ENCODE measurements around the gene GLIPR2. TPM values are rescaled to one million over a fixed set of nuclear protein-coding genes. Genes with fewer than 3 reads are reported as not detected.

Gene GLIPR2
- total RNA-seq, 1 experiment from 2014 or later = 5.6 TPM

DNA sequence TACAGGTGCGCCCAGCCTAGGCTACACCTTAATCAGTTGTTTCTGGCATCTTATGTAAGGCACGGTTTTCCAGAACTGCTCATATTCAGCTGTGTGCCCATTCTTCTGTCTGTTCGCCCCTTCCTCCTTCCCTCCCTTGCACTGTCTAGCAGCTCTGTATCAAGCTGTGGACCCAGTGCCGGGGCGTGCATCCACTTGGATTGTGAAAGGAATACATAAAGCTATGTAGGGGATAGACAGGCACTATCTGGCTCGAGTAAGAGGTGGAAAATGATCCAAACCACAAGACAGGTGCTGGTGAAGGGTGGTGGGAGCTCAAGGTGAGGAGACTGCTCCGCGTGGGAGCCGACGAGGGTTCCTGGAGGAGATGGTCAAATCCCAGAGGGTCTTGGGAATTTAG, 2.0 kb downstream of the GLIPR2 start:
- DNase-seq (ENCODE audit: low read depth, low spot score) = no peak
- in situ Hi-C loops (cut with HindIII; ENCODE audit: low pct_unique_long_range_greater_than_20kb, low sequenced_read_pairs) = no loop called here

- in situ Hi-C loops (cut with HindIII; ENCODE audit: low pct_unique_long_range_greater_than_20kb, low sequenced_read_pairs) = no loop called here
- no peak for DNase-seq (ENCODE audit: low read depth, low spot score)
Observed at GRCh38 chr9:36138901-36139300, 2.4 kb downstream of the GLIPR2 start.

GRCh38 chr9:36140086-36141084, 3.9 kb downstream of the GLIPR2 start:
- in situ Hi-C loops (cut with HindIII; ENCODE audit: low pct_unique_long_range_greater_than_20kb, low sequenced_read_pairs) = no loop called here
- DNase-seq (ENCODE audit: low read depth, low spot score) = no peak

DNA sequence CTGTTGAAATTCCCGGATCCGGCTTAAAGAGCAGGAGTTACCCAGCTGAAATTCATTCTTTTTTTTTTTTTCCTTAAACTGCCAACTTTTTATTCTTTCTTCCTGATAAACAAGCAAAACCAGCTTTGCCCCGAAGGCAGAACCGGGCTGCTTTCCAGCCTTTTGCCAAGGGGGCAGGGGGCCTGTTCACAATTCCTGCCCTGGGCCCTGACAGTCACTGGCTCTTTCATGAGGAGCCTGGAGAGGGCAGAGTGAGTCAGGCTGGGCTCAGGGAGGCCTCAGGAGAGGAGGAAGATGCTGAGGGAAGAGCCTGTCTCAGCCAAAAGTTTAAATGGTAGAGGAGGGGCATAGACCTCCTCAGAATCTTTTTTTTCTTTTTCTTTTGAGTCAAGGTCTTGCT, 4.8 kb downstream of the GLIPR2 start:
- in situ Hi-C loops (cut with HindIII; ENCODE audit: low pct_unique_long_range_greater_than_20kb, low sequenced_read_pairs) = no loop called here
- DNase-seq (ENCODE audit: low read depth, low spot score) = peak; percentile 11

- in situ Hi-C loops (cut with HindIII; ENCODE audit: low pct_unique_long_range_greater_than_20kb, low sequenced_read_pairs) = no loop called here
- DNase-seq (ENCODE audit: low read depth, low spot score) = no peak
Observed at GRCh38 chr9:36141761-36142160, 5.2 kb downstream of the GLIPR2 start.

DNA sequence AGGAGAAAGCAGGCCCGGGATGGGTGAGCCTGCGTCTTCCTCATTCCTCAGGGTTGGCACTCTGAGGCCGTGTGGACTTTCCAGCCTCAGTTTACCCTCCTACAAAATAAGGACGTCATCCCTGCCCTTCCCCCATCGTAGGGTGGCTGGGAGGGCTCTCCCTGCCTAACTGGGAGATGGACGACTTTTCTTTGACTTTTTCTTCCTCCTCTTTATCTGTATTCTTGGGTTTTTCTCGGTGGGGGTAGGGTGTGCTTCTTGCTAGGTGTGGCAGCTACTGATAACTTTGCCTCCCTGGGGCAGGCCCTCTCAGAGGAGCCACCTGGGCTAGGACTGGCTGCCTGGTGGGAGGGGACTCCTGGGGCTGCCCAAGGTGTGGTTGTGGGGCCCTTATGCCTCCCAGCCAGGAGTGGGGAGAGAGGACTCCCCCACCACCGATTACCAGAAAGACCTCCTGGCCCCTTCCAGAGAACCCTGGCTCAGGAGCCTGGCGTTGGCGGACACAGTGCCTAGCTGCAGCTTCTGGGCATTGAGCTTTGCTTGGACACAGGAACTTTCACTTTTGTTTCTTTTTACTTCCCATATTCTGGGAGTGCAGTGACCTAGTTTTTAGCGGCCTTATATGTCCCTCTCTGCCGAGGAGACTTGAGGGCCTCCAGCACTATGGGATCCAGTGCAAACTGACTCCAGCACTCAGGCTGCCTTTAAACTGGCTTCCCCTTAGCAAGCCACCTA, 6.1 kb downstream of the GLIPR2 start:
- in situ Hi-C loops (cut with HindIII; ENCODE audit: low pct_unique_long_range_greater_than_20kb, low sequenced_read_pairs) = no loop called here
- no peak for DNase-seq (ENCODE audit: low read depth, low spot score)

DNA sequence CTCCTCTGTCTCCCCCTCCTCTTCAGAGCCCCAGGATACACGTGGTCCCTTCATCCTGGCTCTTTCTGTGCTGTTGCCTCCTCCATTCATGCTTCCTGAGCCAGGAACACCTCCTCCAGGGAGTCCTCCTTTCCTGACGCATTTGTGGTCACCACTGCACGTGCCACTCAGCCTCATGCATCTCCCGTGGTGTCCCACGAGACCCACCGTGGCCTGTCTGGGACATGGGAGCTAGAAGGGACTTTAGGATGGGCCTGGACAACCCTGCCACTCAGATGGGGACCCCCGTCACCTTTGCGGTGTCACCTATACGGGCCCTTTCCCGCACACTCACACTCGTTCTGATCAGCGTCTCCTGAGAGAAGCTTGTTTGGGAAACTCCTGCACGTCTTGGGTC, 6.7 kb downstream of the GLIPR2 start:
- in situ Hi-C loops (cut with HindIII; ENCODE audit: low pct_unique_long_range_greater_than_20kb, low sequenced_read_pairs) = no loop called here
- no peak for DNase-seq (ENCODE audit: low read depth, low spot score)

DNA sequence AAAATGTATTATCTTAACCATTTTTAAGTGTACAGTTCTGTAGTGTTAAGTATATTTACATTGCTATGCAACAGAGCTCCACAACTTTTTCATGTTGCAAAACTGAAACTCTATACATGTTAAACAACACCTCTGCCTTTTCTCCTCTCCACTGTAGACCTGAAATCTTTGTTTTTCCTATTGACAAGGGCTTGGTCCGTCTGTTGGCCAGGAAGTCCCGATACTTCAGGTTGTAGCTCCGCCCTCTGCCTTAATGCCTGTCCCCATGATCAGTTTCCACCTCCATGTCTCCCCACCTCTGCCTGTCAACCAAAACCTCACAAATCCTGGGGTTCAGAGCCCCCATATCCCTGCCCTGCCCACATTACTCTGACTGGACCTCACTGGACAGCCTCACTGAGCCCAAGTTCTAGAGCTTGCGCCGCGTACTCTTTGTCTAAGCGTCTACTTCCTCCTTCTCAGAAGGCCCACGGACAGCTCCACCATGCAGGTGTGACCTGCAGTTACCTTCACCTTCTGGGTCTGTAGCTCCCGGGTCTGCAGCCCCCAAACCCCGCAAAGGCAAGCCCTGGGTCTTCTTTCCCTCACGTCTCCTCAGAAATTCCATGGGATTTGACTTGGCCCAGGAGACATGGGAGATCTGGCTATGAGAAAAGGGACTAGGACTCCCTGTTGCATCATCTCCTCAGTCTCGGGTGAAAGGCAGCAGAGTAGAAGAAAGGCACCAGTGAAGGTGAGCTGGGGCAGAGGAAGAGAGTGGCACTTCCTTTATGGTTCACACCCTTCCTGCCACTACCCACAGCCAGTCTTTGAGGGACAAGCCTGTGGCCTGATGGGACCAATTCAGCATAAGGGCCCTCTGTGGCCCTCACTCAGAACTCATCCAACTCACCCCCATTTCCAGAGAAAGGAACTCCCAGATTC, 8.0 kb downstream of the GLIPR2 start:
- in situ Hi-C loops (cut with HindIII; ENCODE audit: low pct_unique_long_range_greater_than_20kb, low sequenced_read_pairs) = no loop called here
- DNase-seq (ENCODE audit: low read depth, low spot score) = no peak

GRCh38 chr9:36145970-36146369, 9.4 kb downstream of the GLIPR2 start:
- in situ Hi-C loops (cut with HindIII; ENCODE audit: low pct_unique_long_range_greater_than_20kb, low sequenced_read_pairs) = no loop called here
- no peak for DNase-seq (ENCODE audit: low read depth, low spot score)

- no peak for DNase-seq (ENCODE audit: low read depth, low spot score)
- in situ Hi-C loops (cut with HindIII; ENCODE audit: low pct_unique_long_range_greater_than_20kb, low sequenced_read_pairs) = no loop called here
Observed at GRCh38 chr9:36146651-36147050, 10.1 kb downstream of the GLIPR2 start.

GRCh38 chr9:36147441-36148175, 11.1 kb downstream of the GLIPR2 start:
- no peak for DNase-seq (ENCODE audit: low read depth, low spot score)
- in situ Hi-C loops (cut with HindIII; ENCODE audit: low pct_unique_long_range_greater_than_20kb, low sequenced_read_pairs) = no loop called here

DNA sequence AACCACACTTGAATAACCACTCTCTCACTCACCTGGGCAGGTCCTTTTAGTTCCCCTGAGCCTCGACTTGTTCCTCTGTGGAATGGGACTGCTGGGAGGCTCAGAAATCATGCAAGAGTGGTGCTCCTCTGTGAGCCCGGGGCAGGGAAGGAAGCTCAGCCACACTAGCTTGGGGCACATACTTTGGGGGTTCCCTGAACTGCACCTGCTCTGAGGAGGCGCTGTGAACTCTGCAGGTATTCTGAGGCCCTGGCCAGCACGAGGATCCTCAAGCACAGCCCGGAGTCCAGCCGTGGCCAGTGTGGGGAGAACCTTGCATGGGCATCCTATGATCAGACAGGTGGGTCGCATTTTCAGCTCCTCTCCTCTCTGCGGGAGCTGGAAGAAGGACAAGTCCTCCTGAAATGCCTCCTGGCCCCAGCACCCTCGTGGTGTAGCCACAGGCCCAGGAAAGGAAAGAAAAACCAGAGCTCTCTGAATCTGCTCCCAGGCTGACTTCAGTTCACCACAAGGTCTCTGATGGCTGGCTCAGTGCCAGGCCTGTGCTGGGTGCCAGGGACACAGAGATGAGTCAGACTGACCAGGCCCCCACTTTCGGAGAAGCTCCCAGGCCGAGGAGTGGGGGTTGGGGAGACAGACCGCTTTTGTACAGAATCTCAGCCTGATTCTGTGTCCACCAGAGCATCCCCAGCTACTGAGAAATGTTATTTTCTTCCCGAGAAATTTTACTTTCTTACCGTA, 11.9 kb downstream of the GLIPR2 start:
- DNase-seq (ENCODE audit: low read depth, low spot score) = peak; percentile 28
- in situ Hi-C loops (cut with HindIII; ENCODE audit: low pct_unique_long_range_greater_than_20kb, low sequenced_read_pairs) = no loop called here

DNA sequence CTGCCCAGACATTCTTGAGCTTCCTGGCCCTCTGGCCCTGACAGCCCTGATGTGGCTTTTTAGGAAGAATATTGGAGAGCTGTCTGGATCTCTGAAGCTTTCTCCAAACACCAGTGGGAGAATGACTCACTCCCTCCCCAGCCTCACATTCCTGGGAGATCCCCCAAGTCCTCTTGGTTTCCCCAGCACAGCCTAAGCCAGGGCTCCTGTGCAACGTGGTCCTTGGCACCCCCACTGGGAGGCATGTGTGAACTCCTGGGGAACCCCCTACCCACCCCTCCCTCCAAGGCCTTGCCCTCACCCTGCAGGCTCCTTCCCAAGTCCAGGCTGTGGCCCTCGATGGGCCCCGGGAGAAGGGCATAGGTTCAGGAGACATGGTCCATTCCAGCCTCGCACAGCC, 12.7 kb downstream of the GLIPR2 start:
- in situ Hi-C loops (cut with HindIII; ENCODE audit: low pct_unique_long_range_greater_than_20kb, low sequenced_read_pairs) = no loop called here
- no peak for DNase-seq (ENCODE audit: low read depth, low spot score)

- DNase-seq (ENCODE audit: low read depth, low spot score) = no peak
- in situ Hi-C loops (cut with HindIII; ENCODE audit: low pct_unique_long_range_greater_than_20kb, low sequenced_read_pairs) = no loop called here
Observed at GRCh38 chr9:36150574-36151315, 14.2 kb downstream of the GLIPR2 start.

- no peak for DNase-seq (ENCODE audit: low read depth, low spot score)
- in situ Hi-C loops (cut with HindIII; ENCODE audit: low pct_unique_long_range_greater_than_20kb, low sequenced_read_pairs) = no loop called here
Observed at GRCh38 chr9:36151316-36152210, 15.0 kb downstream of the GLIPR2 start.

All from SK-MEL-5 (cell line).